OCI-LY1 (cell line): ENCODE results near the gene TPO.

Experiments
- H2AFZ ChIP-seq: fragments of 200-600 bp; sonication (generic), shearing (Covaris generic); 2 replicates; pipeline ENCODE4 v1.6.0; 2014; ENCODE audit warnings: antibody characterized with exemption, mild to moderate bottlenecking, low read length
- H3F3A ChIP-seq: fragments of 200-600 bp; sonication (generic), shearing (Covaris generic); 2 replicates; pipeline ENCODE4 v1.6.0; 2014; ENCODE audit warnings: mild to moderate bottlenecking, antibody characterized with exemption, low read length, moderate library complexity; ENCODE audit not compliant: insufficient read depth
- H3K27ac ChIP-seq: fragments of 200-600 bp; sonication (generic); 2 replicates; pipeline ENCODE4 v1.5.1; 2014; ENCODE audit warnings: low read length, mixed run types, mild to moderate bottlenecking, low read depth; ENCODE audit not compliant: poor library complexity, severe bottlenecking
- H3K27me3 ChIP-seq: fragments of 200-600 bp; sonication (generic); 2 replicates; pipeline ENCODE4 v1.6.0; 2014; ENCODE audit warnings: antibody characterized with exemption, mild to moderate bottlenecking, low read length, moderate library complexity; ENCODE audit not compliant: insufficient read depth
- H3K36me3 ChIP-seq: fragments of 200-600 bp; sonication (generic); 2 replicates; pipeline ENCODE4 v1.6.1; 2014; ENCODE audit warnings: mild to moderate bottlenecking, antibody characterized with exemption, low read length, moderate library complexity, mixed read lengths; ENCODE audit not compliant: insufficient read depth
- H3K4me1 ChIP-seq: fragments of 200-600 bp; sonication (generic); 2 replicates; pipeline ENCODE4 v1.5.1; 2014; ENCODE audit warnings: mild to moderate bottlenecking, low read length, moderate library complexity; ENCODE audit not compliant: insufficient read depth, severe bottlenecking
- H3K4me2 ChIP-seq: fragments of 200-600 bp; sonication (generic), shearing (Covaris generic); 2 replicates; pipeline ENCODE4 v1.6.1; 2014; ENCODE audit warnings: low read length
- H3K4me3 ChIP-seq: fragments of 200-600 bp; sonication (generic); 2 replicates; pipeline ENCODE4 v1.5.1; 2014; ENCODE audit warnings: low read length, low read depth, mild to moderate bottlenecking, mixed read lengths; ENCODE audit not compliant: poor library complexity, severe bottlenecking
- H3K79me2 ChIP-seq: fragments of 200-600 bp; shearing (Covaris generic); 2 replicates; pipeline ENCODE4 v1.6.1; 2016; ENCODE audit warnings: mixed run types, low read length, mixed read lengths; ENCODE audit not compliant: insufficient read depth
- H3K9ac ChIP-seq: fragments of 200-600 bp; sonication (generic), shearing (Covaris generic); 2 replicates; pipeline ENCODE4 v1.6.1; 2014; ENCODE audit warnings: mild to moderate bottlenecking, low read length, mixed read lengths
- H3K9me2 ChIP-seq: fragments of 200-600 bp; sonication (generic), shearing (Covaris generic); 2 replicates; pipeline ENCODE4 v1.6.1; 2014; ENCODE audit warnings: low read depth, mild to moderate bottlenecking, low read length, mixed read lengths
- H3K9me3 ChIP-seq: fragments of 200-600 bp; shearing (Covaris generic); 2 replicates; pipeline ENCODE4 v1.6.1; 2014; ENCODE audit warnings: low read length, mixed read lengths
- H4K20me1 ChIP-seq: fragments of 200-600 bp; sonication (generic), shearing (Covaris generic); 2 replicates; pipeline ENCODE4 v1.6.0; 2016; ENCODE audit warnings: mild to moderate bottlenecking, low read length; ENCODE audit not compliant: insufficient read depth
- EZH2 ChIP-seq: fragments of 200-600 bp; sonication (generic), shearing (Covaris generic); IDR thresholded peaks from 2 replicates; pipeline ENCODE4 v1.8.0; 2017; ENCODE audit warnings: borderline replicate concordance, mixed run types, mild to moderate bottlenecking, antibody characterized with exemption, low read length, moderate library complexity, mixed read lengths
- TF ChIP-seq, protein P1 (sequence below): fragments of 200-600 bp; sonication (generic), shearing (Covaris generic); IDR thresholded peaks from 2 replicates; pipeline ENCODE4 v1.5.1; 2017; ENCODE audit warnings: mild to moderate bottlenecking, antibody characterized with exemption, low read length, moderate library complexity, mixed read lengths

The TPO gene

GRCh38 chr2:1373830-1374229 is 39.4 kb upstream of the TPO start:
- H3K9me2 ChIP-seq, result no peaks in the 10 kb centered on the region

DNA sequence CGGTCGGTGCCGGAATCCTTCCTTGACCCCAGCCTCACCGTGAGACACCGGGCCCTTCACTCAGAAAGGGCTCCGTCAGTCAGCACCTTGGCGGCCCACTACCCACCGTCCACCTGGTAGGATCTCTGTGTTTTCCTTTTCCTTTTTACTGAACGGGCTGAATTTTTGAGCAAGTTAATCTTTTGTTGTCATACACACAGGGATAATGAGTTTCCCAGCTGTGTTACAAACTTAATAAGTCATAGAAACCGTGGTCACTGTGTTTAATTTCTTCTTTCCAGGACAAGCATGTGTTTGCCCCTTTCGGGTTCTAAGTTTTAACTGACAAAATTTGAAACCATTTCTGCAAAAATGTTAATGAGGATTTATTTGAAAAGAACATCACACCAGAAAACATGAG is 39.0 kb upstream of the TPO start:
- H3K4me1 ChIP-seq, result no peaks in the 10 kb centered on the region
- no peaks in the 10 kb centered on the region for H3K9me3 ChIP-seq
- no peaks in the 10 kb centered on the region for H3K27me3 ChIP-seq
- TF ChIP-seq, protein P1, sequence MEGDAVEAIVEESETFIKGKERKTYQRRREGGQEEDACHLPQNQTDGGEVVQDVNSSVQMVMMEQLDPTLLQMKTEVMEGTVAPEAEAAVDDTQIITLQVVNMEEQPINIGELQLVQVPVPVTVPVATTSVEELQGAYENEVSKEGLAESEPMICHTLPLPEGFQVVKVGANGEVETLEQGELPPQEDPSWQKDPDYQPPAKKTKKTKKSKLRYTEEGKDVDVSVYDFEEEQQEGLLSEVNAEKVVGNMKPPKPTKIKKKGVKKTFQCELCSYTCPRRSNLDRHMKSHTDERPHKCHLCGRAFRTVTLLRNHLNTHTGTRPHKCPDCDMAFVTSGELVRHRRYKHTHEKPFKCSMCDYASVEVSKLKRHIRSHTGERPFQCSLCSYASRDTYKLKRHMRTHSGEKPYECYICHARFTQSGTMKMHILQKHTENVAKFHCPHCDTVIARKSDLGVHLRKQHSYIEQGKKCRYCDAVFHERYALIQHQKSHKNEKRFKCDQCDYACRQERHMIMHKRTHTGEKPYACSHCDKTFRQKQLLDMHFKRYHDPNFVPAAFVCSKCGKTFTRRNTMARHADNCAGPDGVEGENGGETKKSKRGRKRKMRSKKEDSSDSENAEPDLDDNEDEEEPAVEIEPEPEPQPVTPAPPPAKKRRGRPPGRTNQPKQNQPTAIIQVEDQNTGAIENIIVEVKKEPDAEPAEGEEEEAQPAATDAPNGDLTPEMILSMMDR, result no peak
- TF ChIP-seq EZH2, result no peak
- H3K27ac ChIP-seq, result no peak overlapping the region
- H3K79me2 ChIP-seq, result no peaks in the 10 kb centered on the region
- no peak overlapping the region for H3K4me3 ChIP-seq
- H3K9ac ChIP-seq, result no peak overlapping the region
- H3K36me3 ChIP-seq, result no peaks in the 10 kb centered on the region
- no peaks in the 10 kb centered on the region for H4K20me1 ChIP-seq
- no peak overlapping the region for H2AFZ ChIP-seq
- H3K4me2 ChIP-seq, result no peak overlapping the region
- H3F3A ChIP-seq, result no peaks in the 10 kb centered on the region
- H3K9me2 ChIP-seq, result no peaks in the 10 kb centered on the region

More at GRCh38 chr2:1373830-1374229, 39.4 kb upstream of the TPO start:
- Histone ChIP-seq H3K27ac (no peak overlapping the region), H3K27me3 (no peaks in the 10 kb centered on the region), H3K4me1 (no peaks in the 10 kb centered on the region), H3K9me3 (no peaks in the 10 kb centered on the region), H3F3A (no peaks in the 10 kb centered on the region), H3K4me3 (no peak overlapping the region), H2AFZ (no peak overlapping the region), H3K4me2 (no peak overlapping the region), H3K36me3 (no peaks in the 10 kb centered on the region), H4K20me1 (no peaks in the 10 kb centered on the region), H3K9ac (no peak overlapping the region), H3K79me2 (no peaks in the 10 kb centered on the region)
- TF ChIP-seq, protein P1, result no peak
- no peak for TF ChIP-seq EZH2

- Histone ChIP-seq H2AFZ (no peak overlapping the region), H3K36me3 (no peaks in the 10 kb centered on the region), H3K9me2 (no peaks in the 10 kb centered on the region), H3K9ac (no peak overlapping the region), H3K79me2 (no peaks in the 10 kb centered on the region), H4K20me1 (no peaks in the 10 kb centered on the region), H3K4me1 (no peaks in the 10 kb centered on the region), H3K4me2 (no peak overlapping the region), H3F3A (no peaks in the 10 kb centered on the region), H3K27me3 (no peaks in the 10 kb centered on the region), H3K9me3 (no peaks in the 10 kb centered on the region), H3K27ac (no peak overlapping the region), H3K4me3 (no peak overlapping the region)
- TF ChIP-seq EZH2, result no peak
- TF ChIP-seq, protein P1, result no peak
Observed at GRCh38 chr2:1375794-1376193, 37.5 kb upstream of the TPO start.
